Measurements from ENCODE around the gene VPS33A.

DNA sequence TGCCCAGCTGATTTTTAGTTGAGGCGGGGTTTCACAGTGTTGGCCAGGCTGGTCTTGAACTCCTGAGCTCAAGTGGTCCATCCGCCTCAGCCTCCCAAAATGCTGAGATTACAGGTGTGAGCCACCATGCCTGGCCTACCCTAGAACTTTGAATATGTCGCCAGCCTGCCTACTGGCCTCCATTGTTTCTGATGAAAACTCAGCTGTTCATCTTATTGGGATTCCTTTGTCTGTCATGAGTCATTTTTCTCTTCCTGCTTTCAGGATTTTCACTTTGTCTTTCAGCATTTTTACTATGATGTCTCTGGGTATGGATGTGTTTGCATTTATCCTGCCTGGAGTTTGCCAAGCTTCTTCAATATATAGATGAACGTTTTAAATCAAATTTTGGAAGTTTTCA is 70.9 kb downstream of the VPS33A start:
- TF ChIP-seq, protein P1, sequence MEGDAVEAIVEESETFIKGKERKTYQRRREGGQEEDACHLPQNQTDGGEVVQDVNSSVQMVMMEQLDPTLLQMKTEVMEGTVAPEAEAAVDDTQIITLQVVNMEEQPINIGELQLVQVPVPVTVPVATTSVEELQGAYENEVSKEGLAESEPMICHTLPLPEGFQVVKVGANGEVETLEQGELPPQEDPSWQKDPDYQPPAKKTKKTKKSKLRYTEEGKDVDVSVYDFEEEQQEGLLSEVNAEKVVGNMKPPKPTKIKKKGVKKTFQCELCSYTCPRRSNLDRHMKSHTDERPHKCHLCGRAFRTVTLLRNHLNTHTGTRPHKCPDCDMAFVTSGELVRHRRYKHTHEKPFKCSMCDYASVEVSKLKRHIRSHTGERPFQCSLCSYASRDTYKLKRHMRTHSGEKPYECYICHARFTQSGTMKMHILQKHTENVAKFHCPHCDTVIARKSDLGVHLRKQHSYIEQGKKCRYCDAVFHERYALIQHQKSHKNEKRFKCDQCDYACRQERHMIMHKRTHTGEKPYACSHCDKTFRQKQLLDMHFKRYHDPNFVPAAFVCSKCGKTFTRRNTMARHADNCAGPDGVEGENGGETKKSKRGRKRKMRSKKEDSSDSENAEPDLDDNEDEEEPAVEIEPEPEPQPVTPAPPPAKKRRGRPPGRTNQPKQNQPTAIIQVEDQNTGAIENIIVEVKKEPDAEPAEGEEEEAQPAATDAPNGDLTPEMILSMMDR (IDR thresholded peaks at IDR 0.05; ENCODE audit: low read depth, low read length, missing input control): no peak
- TF ChIP-seq EGR1 (IDR thresholded peaks at IDR 0.05; ENCODE audit: low read depth in 2 of 2): no peak
- TF ChIP-seq TAF1 (conservative IDR thresholded peaks at IDR 0.05): no peak
- TF ChIP-seq JUND (IDR thresholded peaks at IDR 0.05): no peak
- no peak for TF ChIP-seq ZBTB33 (IDR thresholded peaks at IDR 0.05)
- no peak for TF ChIP-seq REST (IDR thresholded peaks at IDR 0.05)
- no peak for TF ChIP-seq ATF3 (IDR thresholded peaks at IDR 0.05)
- TF ChIP-seq SP1 (IDR thresholded peaks at IDR 0.05): no peak
